AG20443 (cell line): ENCODE measurements around the gene PTPRD.

Experiments used
- DNase-seq: peaks from one replicate; pipeline ENCODE4 v3.0.0; 2012; ENCODE audit warnings: low spot score, mixed read lengths

PTPRD gene

DNA sequence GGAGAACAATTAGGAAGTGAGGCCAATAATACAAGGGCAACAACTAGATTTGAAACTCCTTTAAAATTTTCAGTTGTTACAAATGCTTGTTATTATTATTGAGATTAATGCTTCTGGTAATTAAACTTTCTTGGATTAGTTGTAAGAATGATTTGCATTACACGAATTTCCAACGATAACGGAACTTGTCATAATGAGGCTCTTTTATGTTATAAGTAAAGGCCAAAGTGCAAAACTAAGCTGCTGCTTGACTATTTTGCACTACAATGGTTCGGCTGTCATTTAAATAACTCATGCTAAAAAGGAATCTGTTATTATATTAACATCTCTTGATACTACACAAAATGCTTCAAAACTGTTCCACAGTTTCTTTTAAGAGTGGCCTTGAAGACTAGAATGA lies 1007.1 kb downstream of the PTPRD start:
- DNase-seq = no peak

DNA sequence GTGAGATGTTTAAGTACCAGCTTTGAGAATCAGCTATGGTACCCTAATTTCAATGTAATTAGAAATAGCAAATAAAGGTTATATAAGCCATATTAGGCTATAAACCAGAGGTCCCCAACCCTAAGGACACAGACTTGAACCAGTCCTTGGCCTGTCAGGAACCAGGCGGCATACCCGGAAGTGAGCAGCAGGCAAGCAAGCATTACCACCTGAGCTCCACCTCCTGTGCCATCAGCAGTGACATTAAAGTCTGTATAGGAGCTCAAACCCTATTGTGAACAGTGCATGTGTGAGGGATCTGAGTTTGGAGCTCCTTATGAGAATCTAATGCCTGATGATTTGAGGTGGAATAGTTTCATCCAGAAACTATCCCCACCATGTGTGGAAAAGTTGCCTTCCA lies 1009.5 kb downstream of the PTPRD start:
- no peak for DNase-seq

DNA sequence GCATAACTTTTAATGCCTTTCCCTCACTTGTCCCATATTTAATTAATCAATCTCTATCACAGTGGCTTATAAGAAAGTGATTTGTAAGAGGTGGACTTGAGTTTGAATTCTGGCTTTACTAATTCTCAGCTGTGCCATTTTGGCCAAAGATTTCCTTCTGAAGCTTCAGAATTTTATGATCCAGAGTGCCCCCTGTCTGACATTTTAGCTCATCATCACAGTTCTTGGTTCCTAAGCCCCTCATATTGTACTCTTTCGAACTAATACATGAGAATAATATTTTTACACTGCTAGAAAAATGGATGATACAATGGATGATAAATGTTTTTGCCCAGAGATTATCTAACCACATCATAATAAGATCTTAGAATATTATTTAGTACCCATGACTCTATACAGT lies 1014.1 kb downstream of the PTPRD start:
- DNase-seq = no peak

DNA sequence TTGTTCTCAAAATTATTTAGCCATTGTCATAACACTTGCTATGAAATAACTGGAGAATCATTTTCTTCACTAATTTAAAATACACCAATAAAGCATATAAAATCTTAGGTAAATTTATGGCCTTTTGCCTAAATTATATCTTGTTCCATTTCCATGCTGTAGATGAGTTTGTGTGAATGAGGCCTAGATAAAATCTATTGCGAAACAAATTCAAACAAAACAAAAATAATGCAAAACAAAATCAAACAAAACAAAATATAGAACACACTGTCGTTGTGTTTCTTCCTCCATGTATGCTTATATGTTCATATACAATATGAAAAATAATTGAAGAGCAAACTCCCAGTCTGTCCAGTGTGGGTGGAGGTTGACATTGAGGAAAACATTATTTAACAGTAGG lies 1020.7 kb downstream of the PTPRD start:
- no peak for DNase-seq

DNA sequence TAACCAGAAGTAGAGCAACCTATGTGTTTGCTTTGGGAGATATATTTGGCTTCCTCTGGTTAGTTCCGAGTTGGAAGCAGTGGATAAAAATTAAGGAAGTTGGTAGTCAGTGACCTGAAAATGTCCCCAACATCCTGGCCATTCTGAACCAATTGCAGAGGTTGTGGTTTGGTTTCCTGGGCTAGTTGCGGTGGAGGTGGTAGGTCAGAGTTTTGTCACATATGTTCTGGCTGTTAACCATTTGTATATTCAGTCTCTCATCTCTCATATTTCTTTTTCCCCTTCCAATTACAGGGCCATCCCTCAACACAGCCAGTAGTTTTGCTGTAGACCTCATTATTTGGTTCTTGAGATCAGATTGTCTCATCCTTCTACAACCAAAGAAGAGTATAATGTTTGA lies 1026.9 kb downstream of the PTPRD start:
- DNase-seq = no peak

DNA sequence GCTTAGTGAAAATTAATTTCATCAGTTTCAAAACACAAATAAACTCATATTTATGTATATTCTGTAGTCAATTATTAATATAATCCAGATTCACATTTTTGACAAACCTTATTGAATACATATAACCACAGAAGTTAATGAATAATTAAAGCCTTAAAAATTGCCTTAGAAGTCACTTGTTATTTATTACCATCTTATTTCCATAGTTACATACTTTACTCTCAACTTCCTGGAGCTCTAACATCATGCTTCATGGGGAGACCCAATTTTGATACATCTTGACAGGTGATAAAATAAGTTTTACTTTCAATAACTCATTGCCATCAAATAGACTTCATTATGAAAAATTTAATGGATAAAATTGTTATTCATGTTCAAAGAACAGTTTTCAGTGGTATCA lies 1038.7 kb downstream of the PTPRD start:
- no peak for DNase-seq

DNA sequence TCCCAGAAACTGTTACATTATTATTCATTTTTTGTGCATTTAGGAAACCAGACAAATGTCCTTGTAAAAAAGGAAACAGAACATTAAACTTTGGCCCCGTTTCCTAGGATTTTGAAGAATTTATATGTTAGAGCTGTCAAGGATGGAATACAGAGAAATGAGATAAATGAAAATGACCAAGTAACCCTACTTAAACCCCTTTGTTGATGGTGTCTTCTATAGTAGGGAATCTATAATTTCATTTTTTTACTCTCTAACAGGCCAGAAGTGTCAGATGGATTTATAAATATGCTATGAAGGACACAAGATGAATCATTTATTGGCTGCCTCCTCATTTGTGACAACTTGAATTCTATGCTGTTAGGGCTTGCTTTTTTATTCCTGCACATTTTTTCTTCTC lies 1047.1 kb downstream of the PTPRD start:
- no peak for DNase-seq

DNA sequence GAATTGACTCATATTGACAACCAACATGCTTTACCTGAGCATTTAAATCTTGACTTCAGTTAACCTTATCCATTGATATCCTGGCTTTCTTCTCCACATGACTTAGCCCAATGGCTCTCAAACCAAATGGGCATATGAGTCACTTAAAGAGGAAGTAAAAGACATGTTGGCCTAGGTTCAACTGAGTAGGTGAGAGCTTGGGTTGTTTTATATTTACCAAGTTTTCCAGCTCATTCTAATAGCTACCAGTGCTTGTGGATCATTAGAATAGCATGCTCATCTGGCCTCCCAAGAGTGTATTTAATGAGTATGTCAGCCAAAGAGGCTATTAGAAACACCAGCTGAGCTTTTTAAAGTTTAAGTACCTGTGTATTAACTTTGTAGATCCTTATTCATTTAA lies 1049.0 kb downstream of the PTPRD start:
- no peak for DNase-seq

DNA sequence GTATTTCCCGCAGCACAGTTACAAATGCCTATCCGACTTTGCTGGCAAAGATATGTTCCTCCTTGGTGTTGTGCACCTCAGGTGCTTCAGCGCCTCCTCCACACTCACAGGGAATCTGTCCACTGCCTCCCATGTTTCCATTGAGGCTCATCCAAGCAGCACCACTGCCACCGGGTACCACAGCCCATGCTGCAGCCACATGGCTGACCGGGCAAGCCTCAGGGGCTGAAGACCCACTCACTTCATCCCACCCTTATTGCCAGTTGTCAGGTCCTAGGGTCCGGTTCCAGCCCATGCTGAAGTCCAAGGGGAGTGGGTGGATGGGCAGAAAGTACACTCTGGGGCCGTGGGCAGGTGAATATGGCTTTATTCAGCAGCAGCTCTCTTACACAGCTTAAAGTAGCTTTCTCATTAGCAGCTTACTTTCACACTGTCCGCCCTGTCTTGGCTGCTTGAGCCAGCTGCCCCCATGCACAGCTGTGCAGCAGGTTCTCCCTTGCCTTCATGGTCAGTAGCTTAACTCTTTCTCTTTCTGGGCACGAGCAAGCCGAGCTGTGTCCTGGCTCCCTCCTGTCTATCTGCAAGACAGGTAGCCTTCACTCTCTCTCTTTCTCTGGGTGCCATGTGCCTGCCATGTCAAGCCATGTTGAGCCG lies 1052.3 kb downstream of the PTPRD start:
- DNase-seq = no peak

DNA sequence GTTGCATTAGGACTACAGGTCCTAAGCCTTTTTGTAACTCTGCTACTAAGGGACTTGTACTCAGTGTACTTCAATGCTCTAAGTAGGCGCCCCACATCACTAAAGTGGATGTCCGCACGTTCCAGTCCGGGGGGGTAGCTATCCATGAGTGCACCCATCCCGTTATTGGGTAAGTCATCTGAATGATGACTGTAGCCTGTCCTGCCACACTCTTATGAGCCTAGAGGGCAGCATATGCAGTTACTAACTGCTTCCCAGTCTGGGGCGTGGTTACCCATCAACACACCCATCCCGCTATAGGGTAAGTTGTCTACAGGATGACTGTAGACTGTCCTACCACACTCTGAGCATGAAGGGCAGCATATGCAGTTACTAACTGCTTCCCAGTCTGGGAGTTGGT lies 1053.9 kb downstream of the PTPRD start:
- no peak for DNase-seq

DNA sequence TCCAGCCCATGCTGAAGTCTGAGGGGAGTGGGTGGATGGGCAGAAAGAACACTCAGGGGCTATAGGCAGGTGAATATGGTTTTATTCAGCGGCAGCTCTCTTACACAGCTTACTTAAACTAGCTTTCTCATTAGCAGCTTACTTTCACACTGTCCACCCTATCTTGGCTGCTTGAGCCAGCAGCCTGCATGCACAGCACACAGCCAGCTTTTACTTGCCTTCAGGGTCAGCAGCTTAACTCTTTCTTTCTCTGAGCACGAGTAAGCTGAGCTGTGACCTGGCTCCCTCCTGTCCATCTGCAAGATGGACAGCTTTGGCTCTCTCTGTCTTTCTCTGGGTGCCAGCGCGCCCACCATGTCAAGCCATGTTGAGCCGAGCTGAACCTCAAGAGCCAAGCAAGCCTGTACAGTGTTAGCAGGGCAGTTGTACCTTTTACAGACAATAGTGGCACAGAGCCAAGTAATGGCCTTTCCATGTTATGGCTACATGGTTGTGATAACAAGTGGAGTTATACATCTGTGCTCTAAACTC lies 1054.9 kb downstream of the PTPRD start:
- no peak for DNase-seq

DNA sequence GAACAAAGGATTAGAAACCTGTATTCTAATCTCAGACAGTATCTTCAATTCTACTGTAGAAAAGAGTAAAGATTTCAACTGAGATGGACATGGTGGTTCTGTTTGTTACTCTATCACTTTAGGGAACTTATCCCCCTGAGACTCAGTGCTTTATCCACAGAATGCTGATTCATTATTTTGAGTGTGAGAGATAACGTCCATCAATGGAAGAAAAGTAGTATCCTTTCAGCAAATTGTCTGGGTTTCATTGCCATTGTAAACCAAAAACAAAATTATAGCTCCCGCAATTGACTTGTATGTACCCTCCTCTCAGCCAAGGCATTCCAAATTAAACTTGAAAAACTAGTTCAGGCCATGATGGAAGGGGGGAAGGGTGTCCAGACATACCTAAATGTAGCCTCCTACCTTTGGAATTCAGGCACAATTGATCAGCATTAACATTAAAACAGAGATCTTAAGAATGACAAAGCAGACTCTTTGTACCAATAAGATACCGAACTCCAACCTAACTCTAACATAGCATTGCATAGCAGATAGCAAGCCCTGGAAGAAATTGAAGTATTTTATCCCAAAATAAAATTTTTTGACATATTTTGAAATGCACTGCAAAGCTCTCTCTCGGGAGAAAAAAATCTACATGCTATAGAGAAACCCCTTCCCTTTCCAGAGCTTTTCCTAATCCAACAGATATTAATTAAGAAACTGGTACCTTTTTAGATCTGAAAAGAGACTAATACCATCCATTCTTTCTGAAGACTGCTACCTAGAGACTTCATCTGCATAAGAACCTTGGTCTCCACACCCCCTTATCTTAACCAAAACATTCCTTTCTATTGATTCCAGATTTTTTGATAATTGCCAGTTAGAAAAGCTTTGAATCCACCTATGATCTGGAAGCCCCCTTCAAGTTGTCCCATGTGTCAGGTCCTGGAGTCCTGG lies 1055.7 kb downstream of the PTPRD start:
- no peak for DNase-seq

DNA sequence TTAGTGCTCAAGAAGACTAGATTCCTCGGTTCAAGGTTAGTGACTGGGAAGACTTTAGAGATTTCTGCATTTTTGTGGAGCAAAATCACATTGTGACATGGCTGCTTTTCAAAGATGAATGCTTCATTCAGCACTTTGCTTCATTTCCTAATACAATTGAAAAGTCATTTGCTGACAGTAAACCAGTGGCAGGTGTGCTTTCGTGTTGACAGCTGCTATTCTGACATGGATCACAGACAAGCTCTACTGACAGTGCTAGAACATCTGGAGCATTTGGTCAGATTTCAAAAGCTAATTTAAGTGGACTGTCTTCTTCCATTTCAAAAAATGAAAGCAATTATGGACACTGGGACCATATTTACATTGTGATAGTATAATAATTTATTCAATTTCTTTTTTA lies 1060.1 kb downstream of the PTPRD start:
- no peak for DNase-seq

DNA sequence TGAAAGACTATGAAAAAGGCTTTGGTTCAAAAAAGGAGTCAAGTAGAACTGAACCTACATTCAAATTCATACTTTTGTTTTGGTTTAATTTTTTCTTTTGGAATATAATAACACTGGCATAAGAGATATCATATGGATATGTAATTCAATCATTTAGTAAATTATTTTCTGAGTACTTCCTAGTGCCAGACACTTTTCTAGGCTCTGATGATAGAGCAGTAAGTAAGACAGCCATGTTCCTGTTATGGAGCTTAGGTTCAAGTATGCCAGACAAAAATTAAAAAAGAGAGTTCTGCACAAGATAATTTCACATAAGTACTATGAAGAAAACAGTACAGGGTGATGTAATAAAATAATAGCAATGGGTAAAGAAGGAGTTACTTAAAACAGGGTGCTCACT lies 1074.0 kb downstream of the PTPRD start:
- no peak for DNase-seq

DNA sequence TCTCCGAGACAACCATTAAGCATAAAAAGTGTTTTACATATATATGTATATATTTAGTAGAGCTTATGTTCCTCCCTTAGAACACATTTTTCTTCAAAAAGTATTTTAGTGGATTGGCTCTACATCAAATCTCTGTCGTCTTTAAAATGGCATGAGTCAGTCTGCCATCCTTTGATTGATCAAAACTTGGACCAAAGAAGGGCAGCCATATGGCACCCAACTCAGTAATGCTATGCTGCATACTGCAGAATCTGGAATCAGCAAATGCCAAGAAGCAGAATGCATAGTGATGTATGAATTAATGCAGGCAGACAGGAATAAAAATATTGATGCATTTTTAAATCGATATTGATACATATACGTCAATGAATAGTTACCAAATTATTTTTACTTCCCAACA lies 1074.4 kb downstream of the PTPRD start:
- DNase-seq = no peak

DNA sequence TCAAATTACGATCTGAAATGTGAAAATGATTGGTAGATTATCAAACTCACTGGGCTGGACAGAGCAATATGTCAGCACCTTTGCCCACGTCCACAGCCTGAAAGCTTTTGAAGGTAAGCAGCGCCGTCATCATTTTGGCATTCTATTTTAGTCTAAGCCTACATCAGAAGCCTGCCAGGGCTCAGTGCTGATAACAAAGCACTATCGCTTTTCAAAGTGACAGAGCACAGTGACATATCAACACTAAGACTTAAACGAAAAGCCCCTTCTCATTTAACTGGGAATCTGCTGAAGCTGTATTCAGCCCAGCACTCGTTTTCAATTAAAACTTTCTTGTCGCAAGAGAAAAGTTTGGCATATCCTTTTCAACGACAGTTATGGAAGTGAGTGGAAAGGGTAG lies 1076.3 kb downstream of the PTPRD start:
- no peak for DNase-seq

DNA sequence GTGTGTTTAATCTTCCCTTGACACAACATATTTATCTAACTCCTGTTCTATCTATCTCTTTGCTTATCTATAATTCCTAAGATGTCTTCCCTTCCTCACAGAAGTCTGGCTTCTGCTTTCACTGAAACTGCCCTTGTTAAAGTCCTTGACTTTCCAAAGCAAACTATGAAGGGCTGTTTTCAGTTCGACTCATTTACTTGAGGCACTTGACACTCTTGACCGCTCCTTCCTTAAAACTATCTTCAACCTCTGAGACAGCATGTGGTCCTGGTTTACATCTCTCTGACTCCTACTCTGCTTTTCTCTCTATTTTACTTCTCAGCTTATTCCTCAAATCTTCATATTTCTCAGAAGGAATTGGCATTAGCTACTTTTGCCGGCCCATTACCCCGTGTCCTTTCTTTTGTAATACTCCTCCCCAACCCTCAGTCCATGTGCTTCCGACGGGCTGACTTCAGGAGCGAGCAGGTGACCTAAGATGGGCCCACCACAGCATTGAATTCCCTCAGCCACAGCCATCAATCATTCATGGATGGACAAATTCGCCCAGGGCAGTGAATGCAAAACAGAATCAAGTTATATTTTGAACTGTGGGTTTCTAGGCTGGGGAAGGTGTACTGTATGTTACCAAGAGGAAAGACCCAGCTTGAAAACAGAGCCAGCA lies 1089.2 kb downstream of the PTPRD start:
- DNase-seq = no peak

DNA sequence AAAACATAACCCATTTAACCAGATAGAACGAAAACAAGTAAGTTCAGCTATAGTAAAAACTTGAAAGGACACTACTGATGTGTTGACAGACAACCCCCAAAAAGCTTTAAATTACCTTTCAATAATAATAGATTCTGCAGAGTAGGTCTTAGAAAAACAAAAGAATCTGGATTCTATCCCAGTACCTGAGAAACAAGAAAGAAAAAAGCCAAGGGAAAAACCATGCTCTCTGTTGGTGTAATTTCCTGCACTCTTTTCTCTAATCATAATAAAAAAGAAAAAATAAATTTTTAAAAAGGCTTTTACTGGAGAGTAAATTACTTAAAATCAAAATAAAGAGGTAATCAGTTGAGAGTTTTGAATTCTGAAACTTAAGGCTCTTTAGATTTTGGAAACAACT lies 1090.4 kb downstream of the PTPRD start:
- DNase-seq = no peak

DNA sequence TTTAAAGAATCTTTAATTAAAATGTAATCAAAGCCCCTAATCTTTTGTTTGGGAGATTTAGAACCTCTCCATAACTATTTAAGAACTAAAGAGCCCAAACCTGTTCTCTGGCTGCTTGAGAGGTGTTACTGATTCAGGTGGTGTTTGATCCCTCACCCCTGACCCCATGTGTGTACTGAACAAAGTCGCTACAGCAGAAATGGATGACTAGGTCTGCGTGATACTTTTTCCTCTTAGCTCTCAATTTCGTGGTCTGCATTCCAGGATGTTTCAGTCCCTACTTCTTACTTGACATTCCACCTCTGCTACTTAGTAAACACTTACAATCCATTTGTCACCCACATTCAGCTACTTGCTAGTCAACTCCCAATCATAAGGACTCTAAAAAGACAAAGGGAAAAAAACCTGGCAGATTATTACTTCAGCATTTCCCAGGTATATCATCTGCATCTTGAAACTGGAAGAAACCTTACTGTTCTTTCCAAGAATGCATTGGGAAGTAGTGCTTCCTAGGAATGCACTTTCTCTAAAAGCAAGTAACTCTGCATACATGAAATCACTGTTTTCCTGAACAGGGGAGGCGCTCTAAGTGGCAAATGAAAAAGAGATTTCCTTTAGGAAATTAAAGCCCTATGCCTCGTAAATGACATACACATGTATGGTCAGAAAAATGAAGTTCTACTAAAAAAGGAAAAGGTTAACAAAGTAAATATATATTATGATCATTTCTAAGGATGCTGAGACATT lies 1091.6 kb downstream of the PTPRD start:
- DNase-seq = no peak

DNA sequence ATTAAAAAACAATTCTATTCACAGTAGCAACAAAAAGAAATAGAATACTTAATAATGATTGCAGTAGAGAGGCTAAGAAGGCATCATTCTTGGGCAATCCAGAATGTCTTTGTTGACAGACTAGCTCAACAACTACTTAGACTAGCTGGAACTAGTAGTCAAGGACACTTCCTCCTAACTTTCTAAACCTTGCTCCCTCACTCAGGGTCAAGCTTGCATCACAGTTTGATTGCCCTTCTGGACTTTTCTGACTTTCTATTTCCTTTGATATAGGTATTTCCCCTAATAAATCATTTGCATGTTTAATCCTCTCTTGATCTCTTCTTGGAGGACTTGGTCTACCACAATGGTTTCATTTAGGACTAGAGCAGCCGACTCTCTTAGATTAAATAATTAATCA lies 1107.9 kb downstream of the PTPRD start:
- DNase-seq = no peak

DNA sequence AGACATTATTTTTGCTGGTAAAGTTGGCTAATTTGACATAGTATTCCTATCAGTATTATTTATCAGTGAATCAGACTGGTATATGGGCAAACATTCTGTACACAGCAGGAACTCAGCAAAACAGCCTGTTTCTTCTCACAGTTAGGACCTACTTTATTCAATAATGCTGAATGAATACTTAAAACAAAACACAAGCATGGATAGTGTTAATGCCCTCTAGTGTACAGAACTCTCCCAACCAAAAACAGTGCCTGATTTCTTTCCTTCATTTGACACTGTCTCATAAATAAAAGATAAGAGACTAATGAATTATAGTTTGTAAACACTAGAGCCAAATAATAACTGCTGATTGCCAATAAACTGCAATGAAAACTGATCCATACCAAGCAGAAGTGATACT lies 1113.3 kb downstream of the PTPRD start:
- DNase-seq = no peak

DNA sequence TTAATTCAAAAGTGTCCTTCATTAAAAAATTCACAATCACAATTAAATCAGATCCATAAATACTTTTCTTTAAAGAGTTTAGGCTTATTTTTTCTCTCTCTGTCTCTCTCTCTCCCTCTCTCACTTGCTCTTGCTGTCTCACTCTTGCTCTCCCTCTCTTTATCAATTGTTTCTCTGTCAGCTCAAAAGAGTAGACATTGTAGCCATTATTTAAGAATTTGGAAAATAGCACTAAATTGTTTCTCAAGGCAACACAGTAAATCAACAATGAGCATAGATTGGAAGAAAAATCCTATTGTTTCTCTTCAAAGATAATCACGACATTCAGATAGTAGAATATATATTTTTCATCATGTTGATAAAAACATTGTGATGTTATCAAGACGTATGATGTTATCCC lies 1114.0 kb downstream of the PTPRD start:
- DNase-seq = no peak
